Vagina (tissue), 2 donors: ENCODE measurements around the gene MAN2B2. TPM values are rescaled to one million over a fixed set of nuclear protein-coding genes. Genes with fewer than 3 reads are reported as not detected.

Experiments used
- DNase-seq, 2 donors: peaks; one replicate each; pipeline ENCODE4 v3.0.0-alpha.2; 2017; ENCODE audit errors: extremely low spot score in 2 of 2
- H3K27ac ChIP-seq: fragments of 200-600 bp; sonication (generic); one replicate; pipeline ENCODE4 v1.5.1; 2019
- H3K27me3 ChIP-seq: fragments of 200-600 bp; sonication (generic); one replicate; pipeline ENCODE4 v1.5.1; 2019
- H3K36me3 ChIP-seq, 2 donors: fragments of 200-600 bp; sonication (generic); one replicate each; pipeline ENCODE4 v1.5.1; 2017 to 2019
- H3K4me1 ChIP-seq: fragments of 200-600 bp; sonication (generic); one replicate; pipeline ENCODE4 v1.5.1; 2019
- H3K4me3 ChIP-seq, 2 donors: fragments of 200-600 bp; sonication (generic); 1 replicate in 1 of 2; 2 replicates in 1 of 2; pipeline ENCODE4 v1.5.1; 2016 to 2019
- H3K9me3 ChIP-seq: fragments of 200-600 bp; sonication (generic); one replicate; pipeline ENCODE4 v1.5.1; 2019
- POLR2A ChIP-seq, 2 donors: fragments of 450-650 bp; IDR thresholded peaks; one replicate each; pipeline ENCODE4 v1.6.1; 2017; ENCODE audit warnings: antibody characterized with exemption in 2 of 2, mild to moderate bottlenecking in 2 of 2, moderate library complexity in 2 of 2
- POLR2AphosphoS5 ChIP-seq, 2 donors: sonication (generic); formaldehyde crosslinking; IDR thresholded peaks; one replicate each; pipeline ENCODE4 v1.9.0; 2017; ENCODE audit warnings: antibody characterized with exemption in 2 of 2, mild to moderate bottlenecking in 2 of 2, low read depth in 1 of 2; ENCODE audit not compliant: insufficient read depth in 1 of 2
- intact Hi-C: fragments of 100-400 bp; cut with DNase I; formaldehyde crosslinking; loops from one replicate; pipeline ENCODE4 v1.15.1; 2023
- total RNA-seq: library from RNA; depleted of rRNA; stranded (reverse); fragments of >200 nt; gene quantifications from one replicate; pipeline ENCODE4 v1.2.3, GENCODE V29; 2016
- TF ChIP-seq, protein P1 (sequence below), 3 experiments: fragments of 450-650 bp in 2 of 3; fragments of 200-600 bp in 1 of 3; sonication (generic) in 1 of 3; IDR thresholded peaks; one replicate each; pipeline ENCODE4 v1.5.1; 2017 to 2019; ENCODE audit warnings: antibody characterized with exemption in 3 of 3, mild to moderate bottlenecking in 2 of 3, moderate library complexity in 2 of 3

The MAN2B2 gene
- total RNA-seq, 1 donor from 2014 or later, result 26.3 TPM

- Histone ChIP-seq H3K4me1 (no peaks in the 10 kb centered on the region), H3K36me3 (peaks cover 0 to 17% of the 10 kb centered on the region in 2 donors), H3K27me3 (no peaks in the 10 kb centered on the region), H3K4me3 (no peak overlapping the region), H3K9me3 (no peaks in the 10 kb centered on the region), H3K27ac (no peak overlapping the region)
- intact Hi-C loops, result no loop called here
- TF ChIP-seq POLR2AphosphoS5 (IDR thresholded peaks at IDR 0.05; ENCODE audit: insufficient read depth in 1 of 2, low read depth in 1 of 2) (no peak), POLR2A (IDR thresholded peaks at IDR 0.05) (no peak)
- TF ChIP-seq, protein P1, sequence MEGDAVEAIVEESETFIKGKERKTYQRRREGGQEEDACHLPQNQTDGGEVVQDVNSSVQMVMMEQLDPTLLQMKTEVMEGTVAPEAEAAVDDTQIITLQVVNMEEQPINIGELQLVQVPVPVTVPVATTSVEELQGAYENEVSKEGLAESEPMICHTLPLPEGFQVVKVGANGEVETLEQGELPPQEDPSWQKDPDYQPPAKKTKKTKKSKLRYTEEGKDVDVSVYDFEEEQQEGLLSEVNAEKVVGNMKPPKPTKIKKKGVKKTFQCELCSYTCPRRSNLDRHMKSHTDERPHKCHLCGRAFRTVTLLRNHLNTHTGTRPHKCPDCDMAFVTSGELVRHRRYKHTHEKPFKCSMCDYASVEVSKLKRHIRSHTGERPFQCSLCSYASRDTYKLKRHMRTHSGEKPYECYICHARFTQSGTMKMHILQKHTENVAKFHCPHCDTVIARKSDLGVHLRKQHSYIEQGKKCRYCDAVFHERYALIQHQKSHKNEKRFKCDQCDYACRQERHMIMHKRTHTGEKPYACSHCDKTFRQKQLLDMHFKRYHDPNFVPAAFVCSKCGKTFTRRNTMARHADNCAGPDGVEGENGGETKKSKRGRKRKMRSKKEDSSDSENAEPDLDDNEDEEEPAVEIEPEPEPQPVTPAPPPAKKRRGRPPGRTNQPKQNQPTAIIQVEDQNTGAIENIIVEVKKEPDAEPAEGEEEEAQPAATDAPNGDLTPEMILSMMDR (IDR thresholded peaks at IDR 0.05), result no peak
- no peak for DNase-seq
Measured at GRCh38 chr4:6592804-6593563, 18.0 kb downstream of the MAN2B2 start.

DNA sequence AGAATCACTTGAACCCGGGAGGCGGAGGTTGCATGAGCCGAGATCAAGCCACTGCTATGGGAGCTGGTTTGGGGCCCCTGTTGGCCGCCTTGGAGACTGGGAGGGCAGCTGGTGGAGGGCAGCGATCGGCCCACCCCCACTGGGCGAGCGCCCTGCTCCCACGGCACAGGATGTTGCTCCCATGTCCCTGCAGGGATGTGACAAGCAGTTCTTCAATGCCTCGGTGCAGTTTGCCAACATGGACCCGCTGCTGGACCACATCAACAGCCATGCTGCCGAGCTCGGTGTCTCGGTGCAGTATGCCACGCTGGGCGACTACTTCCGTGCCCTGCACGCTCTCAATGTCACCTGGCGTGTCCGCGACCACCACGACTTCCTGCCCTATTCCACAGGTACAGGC lies 19.4 kb downstream of the MAN2B2 start:
- H3K4me1 ChIP-seq, result no peaks in the 10 kb centered on the region
- no peaks in the 10 kb centered on the region for H3K9me3 ChIP-seq
- H3K27me3 ChIP-seq, result no peaks in the 10 kb centered on the region
- no peak overlapping the region for H3K4me3 ChIP-seq
- DNase-seq, result no peak
- H3K27ac ChIP-seq, result no peak overlapping the region
- intact Hi-C loops, result no loop called here
- TF ChIP-seq POLR2AphosphoS5 (IDR thresholded peaks at IDR 0.05; ENCODE audit: insufficient read depth in 1 of 2, low read depth in 1 of 2) (no peak), POLR2A (IDR thresholded peaks at IDR 0.05) (no peak)
- TF ChIP-seq, protein P1 (IDR thresholded peaks at IDR 0.05), result no peak
- peaks cover 0 to 24% of the 10 kb centered on the region in 2 donors for H3K36me3 ChIP-seq

DNA sequence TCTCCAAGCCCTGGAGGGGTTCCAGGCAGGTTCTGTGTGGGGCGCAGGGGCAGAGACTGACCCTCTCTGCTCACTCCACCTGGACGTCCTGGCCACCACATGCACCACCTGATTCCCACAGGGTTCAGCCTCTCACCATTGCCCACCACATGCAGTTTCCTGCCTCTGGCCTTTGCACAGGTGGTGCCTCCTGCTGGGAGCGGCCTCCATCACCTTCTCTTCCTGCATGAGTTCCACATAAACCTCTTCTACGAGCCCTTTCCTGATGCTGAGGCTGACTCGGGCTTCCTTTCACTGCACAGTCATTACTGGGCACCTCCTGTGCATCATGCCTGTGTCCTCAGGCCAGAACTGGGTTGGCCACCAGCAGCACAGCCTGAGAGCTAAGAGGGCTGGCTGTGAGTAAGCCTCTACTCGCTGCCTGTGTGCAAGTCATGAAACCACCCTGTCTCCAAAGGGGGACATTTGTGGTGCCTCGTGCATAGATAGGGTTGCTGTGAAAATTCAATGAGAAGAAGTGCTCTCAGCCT lies 19.9 kb downstream of the MAN2B2 start:
- Histone ChIP-seq H3K27me3 (no peaks in the 10 kb centered on the region), H3K4me1 (no peaks in the 10 kb centered on the region), H3K4me3 (no peak overlapping the region), H3K27ac (no peak overlapping the region), H3K36me3 (peaks cover 0 to 30% of the 10 kb centered on the region in 2 donors), H3K9me3 (no peaks in the 10 kb centered on the region)
- intact Hi-C loops, result no loop called here
- TF ChIP-seq, protein P1 (IDR thresholded peaks at IDR 0.05), result no peak
- TF ChIP-seq POLR2A (IDR thresholded peaks at IDR 0.05) (no peak), POLR2AphosphoS5 (IDR thresholded peaks at IDR 0.05; ENCODE audit: insufficient read depth in 1 of 2, low read depth in 1 of 2) (no peak)
- no peak for DNase-seq

GRCh38 chr4:6595897-6596537 lies 21.0 kb downstream of the MAN2B2 start:
- Histone ChIP-seq H3K4me1 (no peaks in the 10 kb centered on the region), H3K9me3 (no peaks in the 10 kb centered on the region), H3K27ac (no peak overlapping the region), H3K36me3 (peaks cover 0 to 35% of the 10 kb centered on the region in 2 donors), H3K4me3 (no peak overlapping the region), H3K27me3 (no peaks in the 10 kb centered on the region)
- DNase-seq, result no peak
- TF ChIP-seq POLR2A (IDR thresholded peaks at IDR 0.05) (no peak), POLR2AphosphoS5 (IDR thresholded peaks at IDR 0.05; ENCODE audit: insufficient read depth in 1 of 2, low read depth in 1 of 2) (no peak)
- TF ChIP-seq, protein P1 (IDR thresholded peaks at IDR 0.05), result no peak
- intact Hi-C loops, result no loop called here
